NCI-H1417 (cell line): ENCODE data around the gene MEIOC.
A peak's percentile ranks its signal among the peaks of the same experiment; 100 is the strongest.
"Not testable (repeated sequence)": the region's sequence is repeated elsewhere in the genome, so short reads cannot be mapped to it uniquely, and the experiment has no call there.

ENCODE experiments used
- DNase-seq, 3 experiments: peaks; one replicate each; lab custom pipeline; 2025; lab: John Stamatoyannopoulos, UW

The MEIOC gene

GRCh38 chr17:44655983-44656710 is at the start of gene MEIOC:
Gene MEIOC, plus strand, starts transcription at chr17:44656468. Its CDS starts 146 bp downstream, at chr17:44656614.
- DNase-seq, result peak in 2 of 3 experiments; percentile 72 to 85

- no peak for DNase-seq
Observed at GRCh38 chr17:44606658-44607057, 49.6 kb upstream of the MEIOC start.

GRCh38 chr17:44607836-44608690 is 48.2 kb upstream of the MEIOC start:
- DNase-seq, result peak in 2 of 3 experiments; percentile 86 to 94

GRCh38 chr17:44608727-44609435 is 47.4 kb upstream of the MEIOC start:
- peak in 2 of 3 experiments; percentile 74 to 94 for DNase-seq

- no peak for DNase-seq
Observed at GRCh38 chr17:44610331-44610730, 45.9 kb upstream of the MEIOC start.

- no peak for DNase-seq
Observed at GRCh38 chr17:44610871-44611270, 45.4 kb upstream of the MEIOC start.

GRCh38 chr17:44614862-44615261 is 41.4 kb upstream of the MEIOC start:
- no peak for DNase-seq

- DNase-seq, result not testable (repeated sequence)
Observed at GRCh38 chr17:44618652-44619051, 37.6 kb upstream of the MEIOC start.

- DNase-seq, result no peak
Observed at GRCh38 chr17:44623070-44623725, 33.1 kb upstream of the MEIOC start.

- DNase-seq, result peak in 1 of 3 experiments; percentile 19
Observed at GRCh38 chr17:44627513-44628242, 28.6 kb upstream of the MEIOC start.

- DNase-seq, result peak in 2 of 3 experiments; percentile 72 to 88
Observed at GRCh38 chr17:44628243-44629188, 27.8 kb upstream of the MEIOC start.

GRCh38 chr17:44629314-44629713 is 27.0 kb upstream of the MEIOC start:
- no peak for DNase-seq

GRCh38 chr17:44630703-44631102 is 25.6 kb upstream of the MEIOC start:
- no peak for DNase-seq

- DNase-seq, result no peak
Observed at GRCh38 chr17:44633998-44634397, 22.3 kb upstream of the MEIOC start.

GRCh38 chr17:44634401-44634800 is 21.9 kb upstream of the MEIOC start:
- not testable (repeated sequence) for DNase-seq

- DNase-seq, result peak in 1 of 3 experiments; percentile 71
Observed at GRCh38 chr17:44636562-44636961, 19.7 kb upstream of the MEIOC start.

- peak in 1 of 3 experiments; percentile 13 for DNase-seq
Observed at GRCh38 chr17:44637066-44637465, 19.2 kb upstream of the MEIOC start.

- no peak for DNase-seq
Observed at GRCh38 chr17:44642834-44643233, 13.4 kb upstream of the MEIOC start.

- no peak for DNase-seq
Observed at GRCh38 chr17:44645341-44645740, 10.9 kb upstream of the MEIOC start.

- DNase-seq, result no peak
Observed at GRCh38 chr17:44646280-44646679, 10.0 kb upstream of the MEIOC start.
